ENCODE results near the gene EBLN2.

The EBLN2 gene

GRCh38 chr3:73041537-73041936 lies 19.9 kb upstream of the EBLN2 start:
- peak; percentile 27 for DNase-seq (ENCODE audit: low read depth)
- TF ChIP-seq CTCF (IDR thresholded peaks at IDR 0.05; ENCODE audit: insufficient read depth, low read depth, low read length, missing control alignments) = no peak

GRCh38 chr3:73043414-73043813 lies 18.0 kb upstream of the EBLN2 start:
- no peak for TF ChIP-seq CTCF (IDR thresholded peaks at IDR 0.05; ENCODE audit: insufficient read depth, low read depth, low read length, missing control alignments)
- no peak for DNase-seq (ENCODE audit: low read depth)
- no peak overlapping the region for H3K4me3 ChIP-seq (ENCODE audit: low read length)

More at GRCh38 chr3:73041537-73041936, 19.9 kb upstream of the EBLN2 start:
- no peak overlapping the region for H3K4me3 ChIP-seq (ENCODE audit: low read length)

GRCh38 chr3:73045391-73045790 lies 16.1 kb upstream of the EBLN2 start:
- H3K4me3 ChIP-seq (ENCODE audit: low read length) = no peak overlapping the region
- no peak for TF ChIP-seq CTCF (IDR thresholded peaks at IDR 0.05; ENCODE audit: insufficient read depth, low read depth, low read length, missing control alignments)
- DNase-seq (ENCODE audit: low read depth) = peak; percentile 68

DNA sequence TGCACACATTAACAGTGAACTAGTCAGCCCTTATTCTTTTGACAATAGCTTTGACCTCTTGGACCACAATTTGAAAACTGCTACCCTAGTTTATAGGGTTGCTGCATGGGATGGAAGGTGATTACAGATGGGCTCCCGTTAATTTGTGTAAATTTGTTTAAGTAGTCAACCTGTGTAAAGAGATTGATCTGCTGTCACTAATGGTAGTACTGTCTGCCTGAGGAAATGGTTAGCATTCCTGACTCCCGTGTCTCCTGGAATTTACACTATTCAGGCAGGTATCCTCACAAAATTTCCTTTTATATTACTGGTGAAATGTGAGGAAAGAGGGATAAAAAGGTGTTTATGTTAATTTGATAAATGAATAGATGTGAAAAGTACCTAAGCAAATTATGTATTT lies 15.3 kb upstream of the EBLN2 start:
- H3K4me3 ChIP-seq (ENCODE audit: low read length) = no peak overlapping the region
- TF ChIP-seq CTCF (IDR thresholded peaks at IDR 0.05; ENCODE audit: insufficient read depth, low read depth, low read length, missing control alignments) = no peak
- DNase-seq (ENCODE audit: low read depth) = no peak

GRCh38 chr3:73049319-73049718 lies 12.1 kb upstream of the EBLN2 start:
- TF ChIP-seq CTCF (IDR thresholded peaks at IDR 0.05; ENCODE audit: insufficient read depth, low read depth, low read length, missing control alignments) = no peak
- DNase-seq (ENCODE audit: low read depth) = no peak
- H3K4me3 ChIP-seq (ENCODE audit: low read length) = no peak overlapping the region

DNA sequence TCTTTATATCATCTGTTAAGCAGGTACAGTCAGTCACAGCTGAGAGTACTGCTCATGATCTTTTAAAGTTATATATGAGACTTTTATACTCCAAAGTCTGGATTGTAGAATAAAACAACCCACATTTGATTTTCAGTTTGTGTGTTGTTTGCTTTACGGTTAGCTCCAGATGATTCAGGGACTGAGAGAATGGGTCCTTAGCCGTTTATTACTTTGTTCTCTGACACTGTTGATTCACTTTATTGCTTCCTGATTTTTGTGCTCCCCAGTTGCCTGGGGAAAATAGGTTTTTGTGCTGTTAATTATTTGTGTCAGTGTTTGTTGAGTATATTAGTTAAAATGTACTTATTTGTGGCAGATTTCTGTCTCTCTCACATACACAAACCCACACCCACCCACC lies 8.6 kb upstream of the EBLN2 start:
- no peak for TF ChIP-seq CTCF (IDR thresholded peaks at IDR 0.05; ENCODE audit: insufficient read depth, low read depth, low read length, missing control alignments)
- no peak for DNase-seq (ENCODE audit: low read depth)
- no peak overlapping the region for H3K4me3 ChIP-seq (ENCODE audit: low read length)

DNA sequence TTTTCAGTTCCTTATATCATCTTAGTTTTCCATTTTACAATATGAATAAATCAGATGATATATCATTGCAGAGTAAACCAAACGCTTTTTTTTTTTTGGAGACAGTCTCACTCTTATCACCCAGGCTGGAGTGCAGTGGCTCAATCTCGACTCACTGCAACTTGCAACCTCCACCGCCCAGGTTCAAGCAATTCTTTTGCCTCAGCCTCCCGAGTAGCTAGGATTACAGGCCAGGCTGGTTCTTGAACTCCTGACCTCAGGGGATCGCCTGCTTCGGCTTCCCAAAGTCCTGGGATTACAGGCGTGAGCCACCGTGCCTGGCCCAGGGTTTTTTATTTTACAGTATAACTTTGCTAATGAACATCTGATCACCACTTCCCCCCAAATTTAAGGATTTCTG lies 5.9 kb upstream of the EBLN2 start:
- no peak overlapping the region for H3K4me3 ChIP-seq (ENCODE audit: low read length)
- peak; percentile 8 for DNase-seq (ENCODE audit: low read depth)
- no peak for TF ChIP-seq CTCF (IDR thresholded peaks at IDR 0.05; ENCODE audit: insufficient read depth, low read depth, low read length, missing control alignments)

All from epithelial cell of esophagus (primary cell).